HG02852 (cell line): ENCODE results near the gene PIP4K2A.
"Not testable (repeated sequence)": the region's sequence is repeated elsewhere in the genome, so short reads cannot be mapped to it uniquely, and the experiment has no call there.

Source experiments
- ATAC-seq: cut with Tn5 transposase; IDR thresholded peaks from one replicate; pipeline ENCODE4 v1.9.1; 2021; ENCODE audit warnings: mild to moderate bottlenecking, moderate library complexity; ENCODE audit not compliant: unreplicated experiment

Gene PIP4K2A

GRCh38 chr10:22719406-22720042, 5.1 kb upstream of the PIP4K2A start:
- no peak for ATAC-seq

- not testable (repeated sequence) for ATAC-seq
Observed at GRCh38 chr10:22718659-22719058, 4.3 kb upstream of the PIP4K2A start.

- no peak for ATAC-seq
Observed at GRCh38 chr10:22717728-22718127, 3.4 kb upstream of the PIP4K2A start.

GRCh38 chr10:22716943-22717342, 2.6 kb upstream of the PIP4K2A start:
- ATAC-seq = no peak

GRCh38 chr10:22715290-22715625, 880 bp upstream of the PIP4K2A start:
- no peak for ATAC-seq

GRCh38 chr10:22713853-22714478, 412 bp downstream of the PIP4K2A start:
- peak; percentile 36 for ATAC-seq

GRCh38 chr10:22712956-22713852, 1.2 kb downstream of the PIP4K2A start:
- peak; percentile 21 for ATAC-seq

GRCh38 chr10:22712211-22712955, 2.0 kb downstream of the PIP4K2A start:
- ATAC-seq = no peak

GRCh38 chr10:22711373-22711772, 3.0 kb downstream of the PIP4K2A start:
- ATAC-seq = no peak

- no peak for ATAC-seq
Observed at GRCh38 chr10:22710139-22710745, 4.1 kb downstream of the PIP4K2A start.

- no peak for ATAC-seq
Observed at GRCh38 chr10:22708772-22709171, 5.6 kb downstream of the PIP4K2A start.

- no peak for ATAC-seq
Observed at GRCh38 chr10:22705527-22705926, 8.9 kb downstream of the PIP4K2A start.

- ATAC-seq = peak; percentile 44
Observed at GRCh38 chr10:22704942-22705341, 9.4 kb downstream of the PIP4K2A start.

- peak; percentile 45 for ATAC-seq
Observed at GRCh38 chr10:22704471-22704911, 9.9 kb downstream of the PIP4K2A start.

- no peak for ATAC-seq
Observed at GRCh38 chr10:22702348-22702747, 12.0 kb downstream of the PIP4K2A start.

GRCh38 chr10:22701132-22701826, 13.1 kb downstream of the PIP4K2A start:
- no peak for ATAC-seq

GRCh38 chr10:22700489-22700888, 13.9 kb downstream of the PIP4K2A start:
- ATAC-seq = no peak

- no peak for ATAC-seq
Observed at GRCh38 chr10:22699976-22700375, 14.4 kb downstream of the PIP4K2A start.

GRCh38 chr10:22698941-22699440, 15.4 kb downstream of the PIP4K2A start:
- ATAC-seq = no peak

GRCh38 chr10:22697800-22698199, 16.6 kb downstream of the PIP4K2A start:
- ATAC-seq = no peak
